ENCODE data around the gene SPRY4. TPM values are rescaled to one million over a fixed set of nuclear protein-coding genes. Genes with fewer than 3 reads are reported as not detected.
"Not testable (repeated sequence)": the region's sequence is repeated elsewhere in the genome, so short reads cannot be mapped to it uniquely, and the experiment has no call there.

The SPRY4 gene
- total RNA-seq, 1 donor from 2014 or later = 1.0 TPM

DNA sequence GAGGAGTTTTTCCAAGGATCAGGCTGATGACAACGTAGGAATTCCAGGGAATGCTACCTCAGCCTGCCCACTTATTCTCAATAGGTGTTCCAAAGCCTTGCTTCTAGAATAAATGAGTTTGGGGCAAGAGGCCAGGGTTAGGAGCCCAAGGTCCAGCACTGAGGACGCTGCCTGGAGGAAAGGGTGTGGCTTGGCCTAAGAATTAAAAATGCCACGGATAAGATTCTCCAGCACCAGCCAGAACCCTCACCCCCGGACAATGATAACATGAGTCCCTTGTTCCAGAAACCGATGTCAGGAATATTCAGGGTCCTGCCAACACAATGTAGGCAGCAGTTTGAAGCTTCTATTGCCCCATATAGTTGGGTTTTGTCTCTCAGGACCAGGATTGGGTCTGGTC is 7.6 kb downstream of the SPRY4 start:
- intact Hi-C loops (cut with micrococcal nuclease) = no loop called here

DNA sequence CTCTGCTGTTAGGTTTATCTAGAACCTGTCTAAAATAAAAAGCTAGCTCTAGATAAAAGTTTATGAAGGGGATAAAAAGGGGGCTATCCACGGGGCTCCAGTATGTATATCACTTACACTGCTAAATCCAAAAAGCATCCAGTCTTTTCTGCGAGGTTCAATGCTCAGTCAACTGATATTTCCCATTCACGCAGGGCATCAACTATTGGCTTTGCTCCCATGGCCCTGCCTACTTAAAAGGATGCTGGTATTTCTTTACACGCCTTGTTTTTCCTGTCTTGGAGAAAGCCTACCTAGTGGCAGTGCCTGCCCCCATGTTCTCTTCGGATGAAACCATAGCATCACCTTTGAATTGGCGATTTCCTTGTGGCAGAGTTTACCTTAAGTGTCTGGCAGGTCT is 8.1 kb downstream of the SPRY4 start:
- intact Hi-C loops (cut with micrococcal nuclease) = no loop called here

DNA sequence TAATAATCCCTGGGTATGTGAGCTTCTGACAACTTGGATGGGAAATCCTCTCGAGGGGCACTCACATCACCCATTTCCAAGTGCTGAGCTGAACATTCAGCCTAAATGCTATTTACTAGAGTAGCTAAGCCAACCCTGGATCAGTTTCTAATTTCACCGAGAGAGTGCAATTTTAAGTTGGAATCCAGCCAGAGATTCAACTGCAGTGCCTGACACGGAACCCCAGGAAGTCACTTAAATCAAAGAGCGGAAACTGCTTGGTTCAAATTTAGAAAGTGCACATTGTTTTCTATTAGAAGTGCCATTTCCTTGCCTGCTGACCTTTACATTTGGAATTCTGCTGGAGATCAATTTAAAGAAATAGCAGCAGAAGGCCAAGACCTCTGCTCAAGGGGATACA is 8.8 kb downstream of the SPRY4 start:
- intact Hi-C loops (cut with micrococcal nuclease) = no loop called here

DNA sequence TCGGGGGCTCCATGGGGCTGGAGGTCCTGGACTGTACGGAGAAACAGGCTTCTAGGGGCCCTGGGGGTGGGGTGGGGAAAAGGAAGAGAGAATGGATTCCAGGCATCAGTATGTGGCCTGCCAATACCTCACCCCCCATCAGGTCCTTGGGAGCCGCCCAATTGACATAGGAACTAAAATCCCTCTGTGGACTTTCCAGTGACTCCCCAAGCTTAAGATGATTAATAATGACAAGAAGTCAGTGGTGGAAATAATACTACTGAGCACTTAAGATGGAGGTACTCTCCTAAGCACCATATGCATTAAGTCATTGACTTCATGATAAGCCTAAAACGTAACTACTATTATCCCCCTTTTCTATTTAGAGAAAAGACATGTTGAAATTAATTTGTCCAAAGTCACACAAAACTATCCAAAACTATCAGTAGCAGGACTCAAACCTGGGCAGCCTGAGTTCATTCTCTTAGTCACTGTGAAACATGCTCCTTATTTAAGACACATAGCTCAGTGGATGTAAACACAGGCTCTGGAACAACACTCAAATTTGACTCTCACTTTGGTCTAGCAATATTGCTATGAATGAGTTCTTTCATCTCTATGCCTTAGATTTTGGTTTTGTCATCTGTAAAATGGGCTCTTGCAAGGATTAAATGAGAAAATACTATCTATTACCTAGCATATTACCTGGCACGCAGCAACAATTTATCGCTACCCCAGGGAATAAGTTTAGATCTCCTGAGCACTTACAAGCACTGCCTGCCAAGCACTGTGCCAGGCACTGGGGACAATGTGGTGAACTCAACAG is 9.5 kb downstream of the SPRY4 start:
- intact Hi-C loops (cut with micrococcal nuclease) = no loop called here

DNA sequence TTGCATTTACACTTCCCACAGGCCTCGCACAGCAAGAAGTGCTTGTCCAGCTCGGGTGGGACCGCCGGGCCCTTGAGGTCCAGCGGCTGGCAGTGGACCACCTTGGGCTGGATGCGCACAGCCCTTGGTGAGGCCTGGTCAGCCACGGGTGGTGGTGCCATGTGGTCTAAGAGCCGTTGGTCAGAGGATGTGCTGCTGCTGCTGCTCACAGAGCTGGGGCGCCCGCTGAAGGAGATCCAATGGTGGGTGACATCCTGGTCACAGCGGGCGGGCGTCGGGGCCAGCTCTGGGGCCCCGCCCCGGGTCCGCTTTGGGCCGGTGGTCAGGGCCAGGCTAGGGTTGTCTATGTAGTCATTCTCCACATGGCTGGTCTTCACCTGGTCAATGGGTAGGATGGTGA is 10.2 kb downstream of the SPRY4 start:
- intact Hi-C loops (cut with micrococcal nuclease) = no loop called here

DNA sequence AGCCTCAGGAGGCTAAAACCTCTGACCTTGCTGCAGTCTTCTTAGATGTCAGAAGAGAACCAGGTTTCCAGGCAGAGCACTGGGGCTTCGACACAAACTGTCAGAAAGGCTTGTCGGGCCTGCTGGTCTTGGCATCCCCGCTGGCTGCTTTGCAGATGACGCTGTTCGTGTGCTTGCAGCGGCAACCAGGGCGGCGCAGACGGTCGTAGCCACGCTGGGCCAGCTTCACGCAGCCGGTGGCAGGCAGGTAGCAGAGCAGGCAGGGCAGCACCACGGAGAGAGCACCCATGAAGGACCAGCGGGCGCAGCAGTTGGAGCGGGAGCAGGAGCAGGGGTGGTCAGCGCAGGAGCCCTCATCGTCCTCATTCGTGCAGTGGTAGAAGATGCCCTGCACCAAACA is 10.7 kb downstream of the SPRY4 start:
- intact Hi-C loops (cut with micrococcal nuclease) = no loop called here

DNA sequence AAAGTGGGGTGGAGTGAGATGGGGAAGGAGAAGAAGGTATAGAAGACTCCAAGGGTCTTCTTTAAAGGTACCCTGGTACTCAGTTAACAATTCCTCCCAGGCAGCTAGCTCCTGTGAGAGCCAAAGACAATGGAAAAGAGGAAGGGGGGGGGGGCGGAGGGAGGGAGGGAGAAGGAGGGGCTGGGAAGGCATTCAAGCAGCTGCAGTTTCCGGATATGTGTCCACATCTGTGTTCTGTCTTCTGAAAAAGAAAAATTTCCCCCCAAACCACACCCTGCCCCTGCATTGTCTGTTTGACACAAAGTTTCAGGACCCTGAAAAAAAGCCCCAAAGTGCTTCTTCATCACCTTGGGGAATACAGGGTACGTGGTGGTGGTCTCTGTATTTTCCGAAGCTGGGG is 11.1 kb downstream of the SPRY4 start:
- intact Hi-C loops (cut with micrococcal nuclease) = no loop called here

DNA sequence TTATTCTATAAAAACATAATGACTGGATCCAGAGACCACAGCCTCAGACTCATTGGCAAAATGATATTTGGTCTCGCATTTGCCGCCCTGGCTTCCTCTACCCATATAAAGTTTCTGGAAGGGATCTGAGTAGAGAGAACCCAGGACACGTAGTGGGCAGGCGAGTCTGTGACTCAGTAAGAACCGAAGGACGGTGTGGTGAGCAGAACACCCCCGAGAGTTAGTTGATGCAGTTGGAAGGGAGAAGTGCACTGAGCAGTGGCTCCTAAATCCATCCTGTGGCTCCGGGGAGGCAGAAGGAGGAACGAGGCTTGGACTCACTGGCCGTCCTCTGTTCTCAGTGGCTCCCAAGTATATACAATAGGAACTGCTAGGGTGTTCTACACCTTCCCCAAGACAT is 11.5 kb downstream of the SPRY4 start:
- intact Hi-C loops (cut with micrococcal nuclease) = no loop called here

DNA sequence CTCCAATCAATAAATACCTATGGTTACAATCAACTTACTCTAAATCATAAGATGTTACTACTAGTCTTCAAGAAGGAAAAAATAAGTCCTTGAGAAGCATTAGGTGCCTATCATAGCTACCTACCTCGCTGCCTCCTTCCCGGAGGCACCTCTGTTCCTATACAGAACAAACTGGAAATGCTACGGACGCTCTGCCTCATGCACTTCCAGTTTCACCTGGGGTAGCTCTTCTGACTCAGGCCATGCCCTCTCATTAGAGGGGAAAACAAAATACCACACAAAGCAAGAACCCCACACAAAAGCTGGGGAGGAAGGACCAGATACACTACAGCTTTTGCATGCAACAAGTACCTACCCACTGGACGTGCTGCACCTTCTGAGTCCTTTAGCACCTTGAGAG is 12.4 kb downstream of the SPRY4 start:
- intact Hi-C loops (cut with micrococcal nuclease) = no loop called here

DNA sequence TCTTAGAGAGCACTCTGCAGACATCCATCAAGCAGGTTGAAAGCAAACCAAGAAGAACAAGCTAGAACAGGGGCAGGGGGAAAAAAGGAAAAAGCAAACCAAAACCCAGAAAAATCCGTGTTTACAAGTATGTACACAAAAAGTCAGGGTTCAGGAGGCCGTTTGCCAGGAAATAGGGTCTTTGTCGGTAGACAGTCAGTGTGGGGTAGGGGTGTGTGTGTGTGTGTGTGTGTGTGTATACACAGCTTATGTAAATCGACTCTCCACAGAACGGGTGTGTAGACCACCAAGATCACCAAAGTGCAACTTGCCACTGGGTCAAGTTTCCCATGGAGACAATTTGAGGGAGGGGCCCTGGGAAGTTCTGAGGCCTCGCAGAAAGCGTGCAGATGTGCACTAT is 13.1 kb downstream of the SPRY4 start:
- intact Hi-C loops (cut with micrococcal nuclease) = no loop called here

DNA sequence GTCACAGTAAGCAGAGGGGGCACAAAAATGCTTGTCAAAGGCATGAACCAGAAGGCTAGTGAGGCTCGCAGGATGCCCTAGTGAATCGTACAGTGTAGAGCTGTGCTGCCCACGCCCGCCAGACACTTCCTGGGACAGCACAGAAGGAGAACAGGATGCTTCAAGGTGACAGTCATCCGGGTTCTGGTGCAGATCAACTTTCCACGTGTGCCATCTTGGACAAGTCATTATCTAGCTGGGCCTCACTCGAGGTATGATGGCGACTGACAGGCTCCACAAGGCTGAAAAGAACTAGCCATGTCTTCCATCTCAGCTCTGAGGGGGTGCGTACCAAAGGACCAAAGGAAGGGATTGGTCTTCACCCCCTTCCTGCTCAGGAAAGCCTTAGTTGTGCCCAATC is 14.0 kb downstream of the SPRY4 start:
- intact Hi-C loops (cut with micrococcal nuclease) = no loop called here

DNA sequence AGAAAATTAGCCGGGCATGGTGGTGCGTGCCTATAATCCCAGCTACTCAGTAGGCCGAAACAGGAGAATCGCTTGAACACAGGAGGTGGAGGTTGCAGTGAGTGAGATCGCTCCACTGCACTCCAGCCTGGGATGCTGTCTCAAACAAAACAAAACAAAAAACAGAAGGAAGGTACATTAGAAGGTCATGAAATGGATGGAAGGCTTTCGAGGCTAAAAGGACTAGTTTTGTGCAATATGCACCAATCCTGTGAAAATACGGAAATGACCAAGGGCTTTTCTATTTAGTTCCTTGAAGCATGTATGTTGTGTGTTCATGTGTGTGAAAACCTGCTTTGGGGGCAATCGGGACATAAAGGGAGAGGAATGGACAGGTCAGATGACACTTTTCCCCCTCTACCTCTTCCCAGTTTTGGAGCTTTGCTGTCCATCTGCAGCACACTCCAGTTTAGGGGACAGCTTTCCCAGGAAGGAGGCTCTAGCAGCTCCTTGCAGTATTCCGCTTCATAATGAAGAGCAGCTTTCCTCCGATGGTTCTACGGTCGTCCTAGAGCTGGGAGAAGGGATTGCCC is 15.0 kb downstream of the SPRY4 start:
- intact Hi-C loops (cut with micrococcal nuclease) = no loop called here

DNA sequence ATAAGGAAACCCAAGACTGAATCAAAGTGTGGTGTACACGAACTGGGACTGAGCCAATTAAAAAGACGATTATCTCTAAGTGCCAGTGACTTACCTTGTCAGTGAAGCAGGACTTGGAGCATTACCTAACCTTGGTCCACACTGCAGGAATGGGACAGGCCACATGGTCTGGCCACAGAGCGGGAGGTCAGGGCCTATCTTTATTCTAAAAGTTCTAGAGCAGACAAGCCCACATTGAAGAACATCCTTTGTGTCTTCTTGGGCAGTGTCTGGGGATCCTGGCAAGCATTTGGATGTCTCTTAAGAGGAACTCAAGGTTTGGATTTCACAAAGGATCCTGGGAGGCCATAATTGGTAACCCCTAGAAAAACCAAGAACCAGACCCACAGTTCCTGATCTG is 16.5 kb downstream of the SPRY4 start:
- intact Hi-C loops (cut with micrococcal nuclease) = no loop called here

DNA sequence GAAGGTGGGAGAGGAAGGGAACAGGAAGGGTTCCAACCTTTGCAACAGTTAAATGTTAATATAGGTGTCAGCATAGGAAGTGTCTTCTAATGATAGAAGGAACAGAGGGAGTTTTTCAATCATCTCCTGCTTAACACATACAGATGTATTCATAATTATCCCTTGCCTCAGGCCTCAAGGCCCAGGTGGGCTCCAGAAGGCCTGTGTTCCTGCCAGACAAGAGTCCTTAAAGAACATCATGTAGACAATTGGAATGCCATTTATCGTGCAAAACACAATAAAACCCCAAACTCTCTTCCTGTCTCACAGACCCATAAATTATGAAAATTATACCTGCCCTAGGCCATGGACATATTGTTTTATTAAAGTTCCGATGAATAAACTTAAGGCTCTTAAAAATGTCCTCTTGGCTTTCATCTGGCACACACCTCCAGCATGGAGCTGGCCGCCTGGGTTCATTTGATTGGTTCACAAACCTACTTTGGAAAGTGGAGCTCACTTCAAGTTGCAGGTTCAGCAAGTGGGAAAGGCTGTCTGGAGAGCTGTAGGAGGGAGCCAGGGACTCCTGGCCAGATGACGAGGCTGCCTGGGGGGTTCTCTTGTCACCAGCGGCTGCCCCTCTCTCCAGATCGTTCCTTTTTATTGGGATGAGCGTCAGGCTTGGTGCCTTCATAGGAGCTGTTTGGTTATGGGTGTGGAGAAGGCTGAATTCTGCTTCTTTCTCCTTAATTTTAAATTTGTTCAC is 17.5 kb downstream of the SPRY4 start:
- intact Hi-C loops (cut with micrococcal nuclease) = no loop called here

DNA sequence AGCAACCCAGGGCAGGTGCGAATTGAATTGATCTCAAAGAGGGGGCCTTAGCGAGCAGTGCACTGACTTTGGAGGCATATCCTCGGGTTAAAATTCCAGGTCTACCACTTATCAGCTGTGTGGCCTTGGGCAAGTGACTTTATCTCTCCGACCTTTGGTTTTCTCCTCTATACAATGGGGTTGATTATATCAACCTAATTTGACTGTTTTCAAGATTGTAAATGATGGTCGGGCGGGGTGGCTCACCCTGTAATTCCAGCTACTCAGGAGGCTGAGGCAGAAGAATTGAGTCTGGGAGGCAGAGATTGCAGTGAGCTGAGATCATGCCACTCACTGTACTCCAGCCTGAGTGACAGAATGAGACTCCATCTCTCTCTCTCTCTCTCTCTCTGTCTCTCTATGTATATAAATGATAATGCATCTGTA is 18.7 kb downstream of the SPRY4 start:
- intact Hi-C loops (cut with micrococcal nuclease) = no loop called here

DNA sequence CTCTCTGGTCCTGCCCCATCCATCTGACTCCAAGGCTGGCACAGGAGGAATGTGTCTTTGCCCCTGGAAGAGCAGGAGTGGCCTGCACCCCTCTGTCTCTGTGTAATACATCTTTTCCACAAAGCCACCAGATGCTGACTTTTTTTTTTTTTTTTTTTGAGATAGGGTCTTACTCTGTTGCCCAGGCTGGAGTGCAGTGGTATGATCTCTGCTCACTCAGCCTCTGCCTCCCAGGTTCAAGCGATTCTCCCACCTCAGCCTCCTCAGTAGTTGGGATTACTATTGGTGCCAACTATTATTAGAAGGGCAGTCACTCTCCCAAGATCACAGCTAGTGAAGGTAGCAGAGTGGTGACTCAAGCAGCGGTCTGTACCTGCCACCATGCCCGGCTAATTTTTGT is 19.6 kb downstream of the SPRY4 start:
- intact Hi-C loops (cut with micrococcal nuclease) = no loop called here

DNA sequence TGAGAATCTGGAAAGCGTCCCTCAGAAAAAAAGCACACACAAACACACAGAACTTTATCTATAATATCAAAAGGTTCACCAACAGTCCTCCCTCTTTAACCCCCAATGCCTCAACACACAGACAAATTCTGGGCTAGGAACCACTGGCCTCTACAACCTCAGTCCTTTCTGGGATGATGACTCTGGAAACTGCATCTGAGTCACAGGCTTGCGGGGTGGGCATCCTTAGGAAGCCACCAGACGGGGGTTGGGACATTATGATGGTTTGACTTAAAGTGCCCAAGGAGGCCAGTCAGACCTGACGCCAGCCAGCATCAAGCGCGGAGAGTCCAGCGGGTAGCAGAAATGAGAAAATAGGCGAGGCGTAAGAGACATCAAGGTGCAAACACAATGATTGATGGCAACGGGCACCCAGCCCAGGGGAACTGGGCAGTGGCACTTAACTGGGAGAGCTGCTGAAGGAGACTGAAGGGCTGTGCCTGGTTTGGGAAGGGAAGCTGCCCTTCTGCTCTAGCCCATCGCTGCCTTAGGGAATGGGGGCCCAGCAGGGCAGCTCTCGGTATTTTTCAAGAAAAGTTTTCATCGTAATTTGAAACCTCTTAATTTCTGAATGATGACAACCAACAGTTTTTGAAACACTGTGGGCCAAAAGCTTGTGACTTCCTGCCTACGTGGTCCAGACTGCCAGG is 20.7 kb downstream of the SPRY4 start:
- intact Hi-C loops (cut with micrococcal nuclease) = no loop called here

DNA sequence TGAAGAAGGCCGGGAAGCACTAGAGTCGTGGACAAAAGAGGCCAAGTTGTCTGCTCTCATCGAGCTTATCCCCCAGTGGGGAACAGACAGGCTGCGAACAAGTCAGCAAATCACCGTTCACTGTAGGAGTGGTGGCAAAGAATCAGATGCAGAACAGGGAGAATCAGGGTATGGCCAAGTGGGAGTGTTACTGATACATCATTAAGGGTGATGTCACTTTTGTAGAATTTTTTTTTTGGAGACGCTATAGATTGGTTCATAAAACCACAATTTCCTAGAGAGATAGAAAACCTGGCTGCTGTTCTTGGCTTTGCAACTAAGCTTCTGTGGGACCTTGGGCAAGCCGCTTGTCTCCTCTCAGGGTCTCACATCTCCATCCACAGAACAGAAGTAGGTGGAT is 21.3 kb downstream of the SPRY4 start:
- intact Hi-C loops (cut with micrococcal nuclease) = no loop called here

DNA sequence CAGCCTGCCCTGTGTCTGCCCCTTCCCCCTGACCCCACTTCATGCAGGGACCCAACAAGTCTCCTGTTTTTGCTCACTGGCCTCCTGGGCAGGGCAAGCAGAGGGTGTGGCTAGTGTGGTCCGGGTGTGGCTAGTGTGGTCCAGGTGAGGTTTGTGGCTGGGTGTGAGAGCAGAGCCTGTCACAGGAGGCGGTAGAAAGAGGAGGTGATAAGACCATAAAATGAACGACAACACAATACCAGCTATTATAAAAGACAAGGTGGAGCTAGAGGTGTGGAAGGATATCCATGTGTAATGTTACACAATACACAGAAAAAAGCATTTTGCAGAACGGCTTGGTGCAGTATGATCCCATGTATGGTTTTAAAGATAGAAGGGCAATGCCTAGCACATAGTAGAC is 23.3 kb downstream of the SPRY4 start:
- intact Hi-C loops (cut with micrococcal nuclease) = no loop called here

DNA sequence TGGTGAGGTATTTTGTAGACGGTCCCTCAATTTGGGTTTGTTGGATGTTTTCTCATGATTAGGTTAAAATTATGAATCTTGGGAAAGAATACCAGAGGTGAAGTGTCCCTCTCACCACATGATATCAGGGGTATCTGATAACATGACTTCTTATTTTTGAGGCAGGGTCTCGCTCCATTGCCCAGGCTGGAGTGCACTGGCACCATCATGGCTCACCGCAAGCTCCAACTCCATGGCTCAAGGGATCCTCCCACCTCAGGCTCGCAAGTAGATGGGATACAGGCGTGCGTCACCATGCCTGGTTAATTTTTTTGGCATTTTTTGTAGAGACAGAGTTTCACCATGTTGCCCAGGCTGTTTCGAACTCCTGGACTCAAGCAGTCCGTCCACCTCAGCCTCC is 24.1 kb downstream of the SPRY4 start:
- intact Hi-C loops (cut with micrococcal nuclease) = no loop called here

DNA sequence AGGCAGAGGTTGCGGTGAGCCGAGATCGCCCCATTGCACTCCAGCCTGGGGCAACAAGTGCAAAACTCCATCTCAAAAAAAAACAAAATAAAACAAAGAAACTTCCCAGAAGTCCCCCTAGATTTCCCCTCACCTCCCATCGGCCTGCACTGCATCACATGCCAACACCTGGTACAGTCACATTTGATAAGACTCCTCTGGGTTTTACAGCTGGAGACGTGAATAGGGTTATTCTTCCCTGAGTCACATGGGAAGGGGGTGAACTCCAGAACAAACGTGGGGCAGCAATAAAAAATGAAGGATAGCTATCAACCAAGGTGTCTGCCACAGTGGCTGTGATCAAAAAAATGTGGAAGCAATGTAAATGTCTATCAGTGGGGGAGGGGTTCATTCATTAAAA is 26.0 kb downstream of the SPRY4 start:
- intact Hi-C loops (cut with micrococcal nuclease) = no loop called here

DNA sequence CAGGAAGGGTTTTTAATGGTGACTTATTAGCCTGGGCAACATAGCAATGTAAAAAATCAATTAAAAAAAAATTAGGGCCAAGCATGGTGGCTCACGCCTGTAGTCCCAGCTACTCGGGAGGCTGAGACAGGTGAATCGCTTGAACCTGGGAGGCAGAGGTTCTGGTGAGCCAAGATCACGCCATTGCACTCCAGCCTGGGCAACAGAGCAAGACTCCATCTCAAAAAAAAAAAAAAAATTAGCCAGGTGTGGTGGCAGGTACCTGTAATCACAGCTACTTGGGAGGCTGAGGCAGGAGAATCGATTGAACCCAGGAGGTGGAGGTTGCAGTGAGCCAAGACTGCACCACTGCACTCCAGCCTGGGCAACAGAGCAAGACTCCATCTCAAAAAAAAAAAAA is 27.0 kb downstream of the SPRY4 start:
- intact Hi-C loops (cut with micrococcal nuclease) = not testable (repeated sequence)
